ENCODE results near the gene FTO. TPM values are rescaled to one million over a fixed set of nuclear protein-coding genes. Genes with fewer than 3 reads are reported as not detected.

The FTO gene
- total and polyA plus RNA-seq, 2 of the 13 experiments (the other 11 are each of a cell fraction or from before 2014, with no cell fraction given): 41.6 to 55.8 TPM

GRCh38 chr16:54171626-54172537 is 467.9 kb downstream of the FTO start (continued):
- TF ChIP-seq ZHX2 (IDR thresholded peaks at IDR 0.05; ENCODE audit: low read depth): no peak
- TF ChIP-seq ZHX2 (CRISPR knock-in tag; IDR thresholded peaks at IDR 0.05; ENCODE audit: borderline replicate concordance): no peak
- no peak for TF ChIP-seq ZNF33A (CRISPR knock-in tag; IDR thresholded peaks at IDR 0.05; ENCODE audit: borderline replicate concordance)
- no peak for TF ChIP-seq POGK (CRISPR knock-in tag; conservative IDR thresholded peaks at IDR 0.05)
- TF ChIP-seq CHD2 (IDR thresholded peaks at IDR 0.05; ENCODE audit: low read depth, low read length): no peak
- TF ChIP-seq HOXA9 (CRISPR knock-in tag; IDR thresholded peaks at IDR 0.05; ENCODE audit: borderline replicate concordance): no peak
- TF ChIP-seq ZNF263 (CRISPR knock-in tag; IDR thresholded peaks at IDR 0.05): no peak
- TF ChIP-seq MAF1 (CRISPR knock-in tag; IDR thresholded peaks at IDR 0.05; ENCODE audit: borderline replicate concordance): no peak
- no peak for TF ChIP-seq ZNF619 (CRISPR knock-in tag; IDR thresholded peaks at IDR 0.05)
- no peak for TF ChIP-seq MBD4 (IDR thresholded peaks at IDR 0.05; ENCODE audit: borderline replicate concordance, low read length)
- TF ChIP-seq TBX3 (IDR thresholded peaks at IDR 0.05; ENCODE audit: borderline replicate concordance): no peak
- TF ChIP-seq, protein P1, sequence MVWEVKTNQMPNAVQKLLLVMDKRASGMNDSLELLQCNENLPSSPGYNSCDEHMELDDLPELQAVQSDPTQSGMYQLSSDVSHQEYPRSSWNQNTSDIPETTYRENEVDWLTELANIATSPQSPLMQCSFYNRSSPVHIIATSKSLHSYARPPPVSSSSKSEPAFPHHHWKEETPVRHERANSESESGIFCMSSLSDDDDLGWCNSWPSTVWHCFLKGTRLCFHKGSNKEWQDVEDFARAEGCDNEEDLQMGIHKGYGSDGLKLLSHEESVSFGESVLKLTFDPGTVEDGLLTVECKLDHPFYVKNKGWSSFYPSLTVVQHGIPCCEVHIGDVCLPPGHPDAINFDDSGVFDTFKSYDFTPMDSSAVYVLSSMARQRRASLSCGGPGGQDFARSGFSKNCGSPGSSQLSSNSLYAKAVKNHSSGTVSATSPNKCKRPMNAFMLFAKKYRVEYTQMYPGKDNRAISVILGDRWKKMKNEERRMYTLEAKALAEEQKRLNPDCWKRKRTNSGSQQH (CRISPR knock-in tag; IDR thresholded peaks at IDR 0.05; ENCODE audit: low read depth): no peak
- TF ChIP-seq, protein P2, sequence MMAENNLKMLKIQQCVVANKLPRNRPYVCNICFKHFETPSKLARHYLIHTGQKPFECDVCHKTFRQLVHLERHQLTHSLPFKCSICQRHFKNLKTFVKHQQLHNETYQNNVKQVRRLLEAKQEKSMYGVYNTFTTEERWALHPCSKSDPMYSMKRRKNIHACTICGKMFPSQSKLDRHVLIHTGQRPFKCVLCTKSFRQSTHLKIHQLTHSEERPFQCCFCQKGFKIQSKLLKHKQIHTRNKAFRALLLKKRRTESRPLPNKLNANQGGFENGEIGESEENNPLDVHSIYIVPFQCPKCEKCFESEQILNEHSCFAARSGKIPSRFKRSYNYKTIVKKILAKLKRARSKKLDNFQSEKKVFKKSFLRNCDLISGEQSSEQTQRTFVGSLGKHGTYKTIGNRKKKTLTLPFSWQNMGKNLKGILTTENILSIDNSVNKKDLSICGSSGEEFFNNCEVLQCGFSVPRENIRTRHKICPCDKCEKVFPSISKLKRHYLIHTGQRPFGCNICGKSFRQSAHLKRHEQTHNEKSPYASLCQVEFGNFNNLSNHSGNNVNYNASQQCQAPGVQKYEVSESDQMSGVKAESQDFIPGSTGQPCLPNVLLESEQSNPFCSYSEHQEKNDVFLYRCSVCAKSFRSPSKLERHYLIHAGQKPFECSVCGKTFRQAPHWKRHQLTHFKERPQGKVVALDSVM (CRISPR knock-in tag; IDR thresholded peaks at IDR 0.05): no peak
- TF ChIP-seq MIER2 (CRISPR knock-in tag; IDR thresholded peaks at IDR 0.05): no peak
- TF ChIP-seq ZNF224 (CRISPR knock-in tag; IDR thresholded peaks at IDR 0.05): no peak
- no peak for TF ChIP-seq ATAD3A (CRISPR knock-in tag; IDR thresholded peaks at IDR 0.05)
